ENCODE measurements around the gene R3HDML. TPM values are rescaled to one million over a fixed set of nuclear protein-coding genes. Genes with fewer than 3 reads are reported as not detected.

Gene R3HDML
- total and polyA plus RNA-seq, 9 of the 15 experiments (the other 6 are each of a cell fraction or from before 2014, with no cell fraction given) = not detected

- TF ChIP-seq, protein P1, sequence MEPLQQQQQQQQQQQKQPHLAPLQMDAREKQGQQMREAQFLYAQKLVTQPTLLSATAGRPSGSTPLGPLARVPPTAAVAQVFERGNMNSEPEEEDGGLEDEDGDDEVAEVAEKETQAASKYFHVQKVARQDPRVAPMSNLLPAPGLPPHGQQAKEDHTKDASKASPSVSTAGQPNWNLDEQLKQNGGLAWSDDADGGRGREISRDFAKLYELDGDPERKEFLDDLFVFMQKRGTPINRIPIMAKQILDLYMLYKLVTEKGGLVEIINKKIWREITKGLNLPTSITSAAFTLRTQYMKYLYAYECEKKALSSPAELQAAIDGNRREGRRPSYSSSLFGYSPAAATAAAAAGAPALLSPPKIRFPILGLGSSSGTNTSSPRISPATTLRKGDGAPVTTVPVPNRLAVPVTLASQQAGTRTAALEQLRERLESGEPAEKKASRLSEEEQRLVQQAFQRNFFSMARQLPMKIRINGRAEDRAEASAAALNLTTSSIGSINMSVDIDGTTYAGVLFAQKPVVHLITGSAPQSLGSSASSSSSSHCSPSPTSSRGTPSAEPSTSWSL (CRISPR knock-in tag; IDR thresholded peaks at IDR 0.05; ENCODE audit: borderline replicate concordance) = no peak
- TF ChIP-seq, protein P2, sequence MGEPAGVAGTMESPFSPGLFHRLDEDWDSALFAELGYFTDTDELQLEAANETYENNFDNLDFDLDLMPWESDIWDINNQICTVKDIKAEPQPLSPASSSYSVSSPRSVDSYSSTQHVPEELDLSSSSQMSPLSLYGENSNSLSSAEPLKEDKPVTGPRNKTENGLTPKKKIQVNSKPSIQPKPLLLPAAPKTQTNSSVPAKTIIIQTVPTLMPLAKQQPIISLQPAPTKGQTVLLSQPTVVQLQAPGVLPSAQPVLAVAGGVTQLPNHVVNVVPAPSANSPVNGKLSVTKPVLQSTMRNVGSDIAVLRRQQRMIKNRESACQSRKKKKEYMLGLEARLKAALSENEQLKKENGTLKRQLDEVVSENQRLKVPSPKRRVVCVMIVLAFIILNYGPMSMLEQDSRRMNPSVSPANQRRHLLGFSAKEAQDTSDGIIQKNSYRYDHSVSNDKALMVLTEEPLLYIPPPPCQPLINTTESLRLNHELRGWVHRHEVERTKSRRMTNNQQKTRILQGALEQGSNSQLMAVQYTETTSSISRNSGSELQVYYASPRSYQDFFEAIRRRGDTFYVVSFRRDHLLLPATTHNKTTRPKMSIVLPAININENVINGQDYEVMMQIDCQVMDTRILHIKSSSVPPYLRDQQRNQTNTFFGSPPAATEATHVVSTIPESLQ (CRISPR knock-in tag; IDR thresholded peaks at IDR 0.05) = no peak
- TF ChIP-seq MAZ (CRISPR knock-in tag; conservative IDR thresholded peaks at IDR 0.05 in 1 of 2, IDR thresholded peaks at IDR 0.05 in 1 of 2) (peak in 1 of 2 experiments; percentile 57; a peak in 2 of 4 replicates), TEAD1 (CRISPR knock-in tag; IDR thresholded peaks at IDR 0.05) (0 out of 4 replicates have a peak, but pooled peaks of 1 of the 2 experiments have one; percentile 27), NRF1 (conservative IDR thresholded peaks at IDR 0.05 in 1 of 2, IDR thresholded peaks at IDR 0.05 in 1 of 2) (0 out of 4 replicates have a peak, but pooled peaks have one; percentile 9 to 12), POLR3G (IDR thresholded peaks at IDR 0.05; ENCODE audit: extremely low read depth, insufficient read length, insufficient replicate concordance) (no peak), BCOR (IDR thresholded peaks at IDR 0.05) (peak; percentile 94), BMI1 (IDR thresholded peaks at IDR 0.05; ENCODE audit: low read length) (no peak), MEIS2 (IDR thresholded peaks at IDR 0.05; ENCODE audit: partially characterized antibody) (no peak), BACH1 (tag; IDR thresholded peaks at IDR 0.05) (no peak), ZNF24 (IDR thresholded peaks at IDR 0.05) (peak; percentile 71), NR1H2 (CRISPR knock-in tag; IDR thresholded peaks at IDR 0.05) (no peak), PTBP1 (IDR thresholded peaks at IDR 0.05; ENCODE audit: low read depth, low read length) (peak; percentile 91), TFAM (CRISPR knock-in tag; conservative IDR thresholded peaks at IDR 0.05) (no peak), ZFP36 (IDR thresholded peaks at IDR 0.05; ENCODE audit: low read depth, low read length, partially characterized antibody) (peak; percentile 100), MIER1 (IDR thresholded peaks at IDR 0.05; ENCODE audit: low read depth) (no peak)
- TF ChIP-seq, protein P3, sequence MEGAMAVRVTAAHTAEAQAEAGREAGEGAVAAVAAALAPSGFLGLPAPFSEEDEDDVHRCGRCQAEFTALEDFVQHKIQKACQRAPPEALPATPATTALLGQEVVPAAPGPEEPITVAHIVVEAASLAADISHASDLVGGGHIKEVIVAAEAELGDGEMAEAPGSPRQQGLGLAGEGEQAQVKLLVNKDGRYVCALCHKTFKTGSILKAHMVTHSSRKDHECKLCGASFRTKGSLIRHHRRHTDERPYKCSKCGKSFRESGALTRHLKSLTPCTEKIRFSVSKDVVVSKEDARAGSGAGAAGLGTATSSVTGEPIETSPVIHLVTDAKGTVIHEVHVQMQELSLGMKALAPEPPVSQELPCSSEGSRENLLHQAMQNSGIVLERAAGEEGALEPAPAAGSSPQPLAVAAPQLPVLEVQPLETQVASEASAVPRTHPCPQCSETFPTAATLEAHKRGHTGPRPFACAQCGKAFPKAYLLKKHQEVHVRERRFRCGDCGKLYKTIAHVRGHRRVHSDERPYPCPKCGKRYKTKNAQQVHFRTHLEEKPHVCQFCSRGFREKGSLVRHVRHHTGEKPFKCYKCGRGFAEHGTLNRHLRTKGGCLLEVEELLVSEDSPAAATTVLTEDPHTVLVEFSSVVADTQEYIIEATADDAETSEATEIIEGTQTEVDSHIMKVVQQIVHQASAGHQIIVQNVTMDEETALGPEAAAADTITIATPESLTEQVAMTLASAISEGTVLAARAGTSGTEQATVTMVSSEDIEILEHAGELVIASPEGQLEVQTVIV (CRISPR knock-in tag; IDR thresholded peaks at IDR 0.05; ENCODE audit: borderline replicate concordance) = no peak
- TF ChIP-seq, protein P4, sequence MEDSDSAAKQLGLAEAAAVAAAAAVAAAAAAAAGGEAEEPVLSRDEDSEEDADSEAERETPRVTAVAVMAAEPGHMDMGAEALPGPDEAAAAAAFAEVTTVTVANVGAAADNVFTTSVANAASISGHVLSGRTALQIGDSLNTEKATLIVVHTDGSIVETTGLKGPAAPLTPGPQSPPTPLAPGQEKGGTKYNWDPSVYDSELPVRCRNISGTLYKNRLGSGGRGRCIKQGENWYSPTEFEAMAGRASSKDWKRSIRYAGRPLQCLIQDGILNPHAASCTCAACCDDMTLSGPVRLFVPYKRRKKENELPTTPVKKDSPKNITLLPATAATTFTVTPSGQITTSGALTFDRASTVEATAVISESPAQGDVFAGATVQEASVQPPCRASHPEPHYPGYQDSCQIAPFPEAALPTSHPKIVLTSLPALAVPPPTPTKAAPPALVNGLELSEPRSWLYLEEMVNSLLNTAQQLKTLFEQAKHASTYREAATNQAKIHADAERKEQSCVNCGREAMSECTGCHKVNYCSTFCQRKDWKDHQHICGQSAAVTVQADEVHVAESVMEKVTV (CRISPR knock-in tag; IDR thresholded peaks at IDR 0.05) = peak; percentile 97
Observed at GRCh38 chr20:44388466-44389023, 51.7 kb downstream of the R3HDML start (continued).

Measured in K562 (cell line).